ENCODE measurements around the gene ACER3. TPM values are rescaled to one million over a fixed set of nuclear protein-coding genes. Genes with fewer than 3 reads are reported as not detected.
"Not testable (repeated sequence)": the region's sequence is repeated elsewhere in the genome, so short reads cannot be mapped to it uniquely, and the experiment has no call there.

The ACER3 gene
- polyA plus RNA-seq, 12 donors: 5.6 to 16.2 (median 8.4) TPM; not detected in 1

- DNase-seq: no peak
These were observed 126.5 kb downstream of the ACER3 start for GRCh38 chr11:76987203-76987602.

- DNase-seq: no peak
These were observed 129.9 kb downstream of the ACER3 start for GRCh38 chr11:76990628-76991027.

GRCh38 chr11:76995081-76995576, 134.4 kb downstream of the ACER3 start:
- no peak for DNase-seq

GRCh38 chr11:76997512-76997911, 136.8 kb downstream of the ACER3 start:
- no peak for DNase-seq

- no peak for DNase-seq
These were observed 138.9 kb downstream of the ACER3 start for GRCh38 chr11:76999597-76999996.

- DNase-seq: no peak
These were observed 140.9 kb downstream of the ACER3 start for GRCh38 chr11:77001613-77002012.

GRCh38 chr11:77002776-77003175, 142.1 kb downstream of the ACER3 start:
- no peak for DNase-seq

GRCh38 chr11:77003963-77004362, 143.2 kb downstream of the ACER3 start:
- DNase-seq: no peak

GRCh38 chr11:77009533-77010160, 148.9 kb downstream of the ACER3 start:
- DNase-seq: no peak

GRCh38 chr11:77014669-77015068, 154.0 kb downstream of the ACER3 start:
- no peak for DNase-seq

GRCh38 chr11:77018396-77018924, 157.7 kb downstream of the ACER3 start:
- not testable (repeated sequence) for DNase-seq

- DNase-seq: no peak
These were observed 159.4 kb downstream of the ACER3 start for GRCh38 chr11:77019976-77020595.

GRCh38 chr11:77020734-77021133, 160.0 kb downstream of the ACER3 start:
- DNase-seq: no peak

- no peak for DNase-seq
These were observed 164.0 kb downstream of the ACER3 start for GRCh38 chr11:77024745-77025144.

GRCh38 chr11:77026221-77026620, 165.5 kb downstream of the ACER3 start:
- no peak for DNase-seq

- no peak for DNase-seq
These were observed 166.0 kb downstream of the ACER3 start for GRCh38 chr11:77026743-77027142.

- DNase-seq: no peak
These were observed 166.6 kb downstream of the ACER3 start for GRCh38 chr11:77027275-77027674.

- no peak for DNase-seq
These were observed 169.1 kb downstream of the ACER3 start for GRCh38 chr11:77029829-77030228.

- no peak for DNase-seq
These were observed 170.2 kb downstream of the ACER3 start for GRCh38 chr11:77030834-77031414.

- no peak for DNase-seq
These were observed 170.9 kb downstream of the ACER3 start for GRCh38 chr11:77031599-77031998.

- no peak for DNase-seq
These were observed 174.3 kb downstream of the ACER3 start for GRCh38 chr11:77035039-77035438.

- no peak for DNase-seq
These were observed 174.9 kb downstream of the ACER3 start for GRCh38 chr11:77035580-77035979.

GRCh38 chr11:77036398-77036797, 175.7 kb downstream of the ACER3 start:
- DNase-seq: no peak

All from muscle of arm (tissue), 12 donors.